GM10266 (cell line): ENCODE measurements around the gene XPO6.
A peak's percentile ranks its signal among the peaks of the same experiment; 100 is the strongest.

Source experiments
- DNase-seq: peaks from one replicate; pipeline ENCODE4 v3.0.0; 2012; ENCODE audit errors: extremely low spot score
- CTCF ChIP-seq: IDR thresholded peaks from 2 replicates; pipeline ENCODE4 v1.5.1; 2012; ENCODE audit warnings: mild to moderate bottlenecking, low read depth; ENCODE audit not compliant: control insufficient read depth, insufficient read depth; ENCODE audit errors: missing control alignments

The XPO6 gene

GRCh38 chr16:28218109-28218508 lies 6.3 kb upstream of the XPO6 start:
- peak; percentile 67 for DNase-seq
- peak; percentile 78 for TF ChIP-seq CTCF

- TF ChIP-seq CTCF: no peak
- no peak for DNase-seq
Measured at GRCh38 chr16:28217326-28217725, 5.6 kb upstream of the XPO6 start.

GRCh38 chr16:28213396-28213795 lies 1.6 kb upstream of the XPO6 start:
- no peak for DNase-seq
- TF ChIP-seq CTCF: no peak

- TF ChIP-seq CTCF: no peak
- DNase-seq: no peak
Measured at GRCh38 chr16:28212532-28212873, 738 bp upstream of the XPO6 start.

- peak; percentile 60 for DNase-seq
- no peak for TF ChIP-seq CTCF
Measured at GRCh38 chr16:28210979-28211588, 681 bp downstream of the XPO6 start.

GRCh38 chr16:28210264-28210663 lies 1.5 kb downstream of the XPO6 start:
- DNase-seq: no peak
- no peak for TF ChIP-seq CTCF

GRCh38 chr16:28208824-28209223 lies 2.9 kb downstream of the XPO6 start:
- TF ChIP-seq CTCF: no peak
- no peak for DNase-seq
